Measurements from ENCODE around the gene ZNF474.

ZNF474 gene

GRCh38 chr5:122154910-122155309, 25.6 kb downstream of the ZNF474 start:
- DNase-seq, result no peak

GRCh38 chr5:122155546-122155945, 26.2 kb downstream of the ZNF474 start:
- DNase-seq, result no peak

GRCh38 chr5:122156724-122157325, 27.5 kb downstream of the ZNF474 start:
- DNase-seq, result no peak

- DNase-seq, result no peak
These were observed 32.8 kb downstream of the ZNF474 start for GRCh38 chr5:122162100-122162638.

- DNase-seq, result no peak
These were observed 34.0 kb downstream of the ZNF474 start for GRCh38 chr5:122163121-122164069.

- no peak for DNase-seq
These were observed 34.7 kb downstream of the ZNF474 start for GRCh38 chr5:122164070-122164435.

GRCh38 chr5:122164831-122165558, 35.6 kb downstream of the ZNF474 start:
- no peak for DNase-seq

- DNase-seq, result no peak
These were observed 36.3 kb downstream of the ZNF474 start for GRCh38 chr5:122165559-122166078.

- no peak for DNase-seq
These were observed 40.2 kb downstream of the ZNF474 start for GRCh38 chr5:122169350-122170103.

- DNase-seq, result no peak
These were observed 41.3 kb downstream of the ZNF474 start for GRCh38 chr5:122170620-122171019.

- no peak for DNase-seq
These were observed 42.9 kb downstream of the ZNF474 start for GRCh38 chr5:122172207-122172606.

- no peak for DNase-seq
These were observed 44.4 kb downstream of the ZNF474 start for GRCh38 chr5:122173474-122174415.

- no peak for DNase-seq
These were observed 45.7 kb downstream of the ZNF474 start for GRCh38 chr5:122175091-122175490.

- no peak for DNase-seq
These were observed 46.5 kb downstream of the ZNF474 start for GRCh38 chr5:122175852-122176251.

GRCh38 chr5:122177161-122177560, 47.8 kb downstream of the ZNF474 start:
- DNase-seq, result no peak

GRCh38 chr5:122179701-122180100, 50.4 kb downstream of the ZNF474 start:
- no peak for DNase-seq

- no peak for DNase-seq
These were observed 50.9 kb downstream of the ZNF474 start for GRCh38 chr5:122180146-122180712.

GRCh38 chr5:122180863-122181548, 51.7 kb downstream of the ZNF474 start:
- no peak for DNase-seq

GRCh38 chr5:122181863-122182262, 52.5 kb downstream of the ZNF474 start:
- no peak for DNase-seq

- DNase-seq, result no peak
These were observed 53.2 kb downstream of the ZNF474 start for GRCh38 chr5:122182491-122182921.

Data from NCI-H1436 (cell line).